A549 (cell line): Measurements from ENCODE around the gene PCDHGA10.

Experiments
- CHD2 ChIP-seq: fragments of 150-350 bp; IDR thresholded peaks from 2 replicates; pipeline ENCODE4 v1.6.1; 2014; ENCODE audit warnings: low read length; ENCODE audit not compliant: partially characterized antibody
- CTCF ChIP-seq: fragments of >200 bp; sonication (Bioruptor Twin); formaldehyde crosslinking; IDR thresholded peaks from 3 replicates; pipeline ENCODE4 v1.5.1; 2016
- EP300 ChIP-seq, 2 experiments: fragments of >200 bp; sonication (Bioruptor Twin); formaldehyde crosslinking; IDR thresholded peaks; 2 replicates in 1 of 2; 3 replicates in 1 of 2; pipeline ENCODE4 v1.6.1; 2016 to 2017
- HES2 ChIP-seq: fragments of >200 bp; sonication (Bioruptor Twin); formaldehyde crosslinking; IDR thresholded peaks from 2 replicates; pipeline ENCODE4 v1.6.1; 2016
- KDM1A ChIP-seq: fragments of 200-600 bp; sonication (generic); IDR thresholded peaks from 2 replicates; pipeline ENCODE4 v1.6.1; 2016; ENCODE audit warnings: low read depth, mild to moderate bottlenecking
- MAFK ChIP-seq: fragments of 450-650 bp; IDR thresholded peaks from 2 replicates; pipeline ENCODE4 v1.6.1; 2014; ENCODE audit not compliant: partially characterized antibody
- MAX ChIP-seq: IDR thresholded peaks from 2 replicates; pipeline ENCODE4 v1.6.1; 2012
- POLR2A ChIP-seq: IDR thresholded peaks from 2 replicates; pipeline ENCODE4 v1.6.1; 2012; ENCODE audit warnings: mild to moderate bottlenecking, low read length
- RCOR1 ChIP-seq: fragments of 150-350 bp; IDR thresholded peaks from 2 replicates; pipeline ENCODE4 v1.6.1; 2014; ENCODE audit warnings: antibody characterized with exemption, low read length, low read depth
- REST ChIP-seq: fragments of 200-600 bp; sonication (generic); IDR thresholded peaks from 2 replicates; pipeline ENCODE4 v1.6.1; 2016; ENCODE audit warnings: antibody characterized with exemption, mild to moderate bottlenecking, moderate library complexity
- SMC3 ChIP-seq: fragments of >200 bp; sonication (Bioruptor Twin); formaldehyde crosslinking; IDR thresholded peaks from 3 replicates; pipeline ENCODE4 v1.6.1; 2018; ENCODE audit warnings: inconsistent platforms
- USF2 ChIP-seq: fragments of 450-650 bp; IDR thresholded peaks from 2 replicates; pipeline ENCODE4 v1.6.1; 2014; ENCODE audit warnings: antibody characterized with exemption

- TF ChIP-seq HES2 = no peak
- no peak for TF ChIP-seq CTCF
- TF ChIP-seq POLR2A = no peak; the same call in 1 of the 2 replicates
- no peak for TF ChIP-seq RCOR1
- no peak for TF ChIP-seq EP300 (IDR thresholded peaks at IDR 0.05)
- no peak for TF ChIP-seq SMC3
- no peak for TF ChIP-seq USF2
- TF ChIP-seq MAFK = no peak
- TF ChIP-seq REST = no peak
- TF ChIP-seq MAX = no peak
- no peak for TF ChIP-seq CHD2
- TF ChIP-seq KDM1A = no peak
Observed at GRCh38 chr5:141399555-141400258, 13.1 kb upstream of the PCDHGA10 start.
